PC-9 (cell line): Measurements from ENCODE around the gene ARHGAP22. TPM values are rescaled to one million over a fixed set of nuclear protein-coding genes. Genes with fewer than 3 reads are reported as not detected.

Experiments used
- BruUV-seq: library from RNA; stranded (reverse); fragments of 400-500 nt; replicated peaks from 2 replicates; lab custom pipeline; 2021; lab: Mats Ljungman, UMichigan
- CTCF ChIA-PET: fragments of 300-600 bp; sonication (Branson Sonifier 250); formaldehyde crosslinking; loops from one replicate; lab custom pipeline; 2022; ENCODE audit warnings: antibody characterized with exemption; lab: Charles Lee
- POLR2A ChIA-PET: fragments of 300-600 bp; sonication (Branson Sonifier 250); formaldehyde crosslinking; loops from one replicate; lab custom pipeline; 2022; ENCODE audit warnings: antibody characterized with exemption; ENCODE audit not compliant: unreplicated experiment; lab: Charles Lee
- DNase-seq, 2 experiments: peaks; one replicate each; pipeline versions ENCODE4 v3.0.0 to v3.0.0-alpha.2; 2015 to 2022; ENCODE audit warnings: mixed read lengths in 1 of 2
- H2AFZ ChIP-seq: fragments of 200-600 bp; sonication (generic); 2 replicates; pipeline ENCODE4 v1.8.1; 2017; ENCODE audit warnings: antibody characterized with exemption
- H3F3A ChIP-seq: fragments of 200-600 bp; sonication (generic); 2 replicates; pipeline ENCODE4 v1.8.1; 2017; ENCODE audit warnings: antibody characterized with exemption, mild to moderate bottlenecking, low read depth; ENCODE audit not compliant: insufficient read depth
- H3K27ac ChIP-seq: fragments of 200-600 bp; sonication (generic); 2 replicates; pipeline ENCODE4 v1.6.1; 2016; ENCODE audit warnings: mixed run types
- H3K27me3 ChIP-seq: fragments of 200-600 bp; sonication (generic); 2 replicates; pipeline ENCODE4 v1.6.1; 2016; ENCODE audit warnings: low read depth, mixed run types; ENCODE audit not compliant: insufficient read depth
- H3K36me3 ChIP-seq: fragments of 200-600 bp; sonication (generic); 2 replicates; pipeline ENCODE4 v1.6.1; 2016; ENCODE audit warnings: low read depth, mixed run types
- H3K4me1 ChIP-seq: fragments of 200-600 bp; sonication (generic); replicated peaks from 2 replicates; pipeline ENCODE4 v1.6.1; 2016; ENCODE audit warnings: mixed run types; ENCODE audit not compliant: insufficient read depth
- H3K4me2 ChIP-seq: fragments of 200-600 bp; sonication (generic); 2 replicates; pipeline ENCODE4 v1.6.1; 2017; ENCODE audit warnings: mixed run types
- H3K4me3 ChIP-seq: fragments of 200-600 bp; sonication (generic); 2 replicates; pipeline ENCODE4 v1.6.1; 2016; ENCODE audit warnings: mixed run types
- H3K79me2 ChIP-seq: fragments of 200-600 bp; sonication (generic); 2 replicates; pipeline ENCODE4 v1.6.1; 2017; ENCODE audit warnings: low read depth, mixed run types
- H3K9me2 ChIP-seq: fragments of 200-600 bp; sonication (generic); 2 replicates; pipeline ENCODE4 v1.8.1; 2017; ENCODE audit warnings: mild to moderate bottlenecking; ENCODE audit not compliant: insufficient read depth
- H3K9me3 ChIP-seq: fragments of 200-600 bp; sonication (generic); 2 replicates; pipeline ENCODE4 v1.8.1; 2016; ENCODE audit warnings: low read depth; ENCODE audit not compliant: insufficient read depth
- H4K20me1 ChIP-seq: fragments of 200-600 bp; sonication (generic); 2 replicates; pipeline ENCODE4 v1.8.1; 2017; ENCODE audit not compliant: insufficient read depth
- CTCF ChIP-seq: fragments of 200-600 bp; sonication (generic); conservative IDR thresholded peaks from 2 replicates; pipeline ENCODE4 v1.6.1; 2017; ENCODE audit warnings: mixed run types, antibody characterized with exemption, mild to moderate bottlenecking, moderate library complexity
- EZH2 ChIP-seq: fragments of 200-600 bp; sonication (generic); IDR thresholded peaks from 2 replicates; pipeline ENCODE4 v1.8.0; 2017; ENCODE audit warnings: antibody characterized with exemption, low read depth
- intact Hi-C: fragments of 100-400 bp; cut with micrococcal nuclease; formaldehyde crosslinking; loops from one replicate; pipeline ENCODE4 v1.10.0; 2022; ENCODE audit not compliant: unreplicated experiment
- total RNA-seq: library from RNA; stranded (reverse); gene quantifications from 2 replicates; pipeline ENCODE4 v1.2.3, GENCODE V29; 2021

Gene ARHGAP22
- total RNA-seq, 1 experiment from 2014 or later: 4.0 TPM

DNA sequence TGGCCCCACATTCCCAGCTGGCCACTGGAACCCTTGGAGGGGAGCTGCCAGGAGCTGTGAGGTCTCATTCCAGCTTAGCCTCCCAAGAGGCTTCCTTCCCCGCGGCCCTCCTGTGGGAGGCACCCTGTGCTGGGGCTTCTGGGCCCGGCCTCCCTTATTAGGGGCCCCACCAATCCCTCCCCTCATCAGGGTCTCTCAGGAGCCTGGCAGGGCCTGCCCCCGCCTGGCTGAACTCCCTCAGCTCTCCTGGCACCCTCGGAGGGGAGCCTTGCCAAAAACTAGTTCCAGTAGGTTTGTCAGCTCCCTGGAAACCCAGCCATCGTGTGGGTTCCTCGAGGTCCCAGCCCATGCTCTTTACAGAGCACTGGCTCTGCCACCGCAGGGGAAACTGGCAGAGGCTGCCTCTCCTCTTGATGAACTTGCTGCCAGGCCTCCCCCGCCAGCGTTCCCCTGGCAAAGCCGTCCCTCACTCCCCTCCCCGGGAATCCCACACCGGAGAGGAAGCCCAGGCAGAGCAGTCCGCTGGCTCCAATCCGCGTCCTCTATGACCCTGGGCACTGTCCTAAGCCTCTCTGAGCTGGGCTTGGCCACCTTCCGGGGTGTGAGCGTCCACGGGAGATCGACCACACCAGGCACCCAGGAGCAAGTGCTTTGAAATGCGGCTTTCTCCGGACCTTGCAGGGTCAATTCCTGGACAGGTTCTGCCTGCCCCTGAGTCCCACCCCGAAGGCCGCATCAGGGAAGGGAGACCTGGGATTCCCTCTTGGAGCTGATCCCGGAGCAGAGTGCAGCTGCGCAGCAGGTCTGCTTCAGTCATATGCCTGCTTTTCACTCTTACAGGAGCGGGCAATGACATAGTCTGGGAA lies 139.8 kb downstream of the ARHGAP22 start:
- no peak overlapping the region for H2AFZ ChIP-seq
- no TSS peak for BruUV-seq
- no peaks in the 10 kb centered on the region for H3K9me2 ChIP-seq
- CTCF ChIA-PET: no interaction called here
- H3K4me1 ChIP-seq: no peaks in the 10 kb centered on the region
- intact Hi-C loops: no loop called here
- no peaks in the 10 kb centered on the region for H3F3A ChIP-seq
- POLR2A ChIA-PET: no interaction called here
- no peaks in the 10 kb centered on the region for H3K36me3 ChIP-seq
- no peak overlapping the region for H3K27ac ChIP-seq
- no peak overlapping the region for H3K4me2 ChIP-seq
- no peak overlapping the region for H3K4me3 ChIP-seq
- H4K20me1 ChIP-seq: no peaks in the 10 kb centered on the region
- TF ChIP-seq CTCF: no peak
- no peak for TF ChIP-seq EZH2
- no peaks in the 10 kb centered on the region for H3K79me2 ChIP-seq
- DNase-seq: no peak
- no peaks in the 10 kb centered on the region for H3K9me3 ChIP-seq
- no peaks in the 10 kb centered on the region for H3K27me3 ChIP-seq

- ChIA-PET POLR2A (no interaction called here), CTCF (no interaction called here)
- TF ChIP-seq CTCF (no peak), EZH2 (no peak)
- Histone ChIP-seq H3K4me3 (no peak overlapping the region), H3F3A (no peaks in the 10 kb centered on the region), H3K9me2 (no peaks in the 10 kb centered on the region), H3K4me1 (no peaks in the 10 kb centered on the region), H4K20me1 (no peaks in the 10 kb centered on the region), H3K27me3 (no peaks in the 10 kb centered on the region), H3K4me2 (no peak overlapping the region), H2AFZ (no peak overlapping the region), H3K9me3 (no peaks in the 10 kb centered on the region), H3K36me3 (no peaks in the 10 kb centered on the region), H3K27ac (no peak overlapping the region), H3K79me2 (no peaks in the 10 kb centered on the region)
- intact Hi-C loops: no loop called here
- DNase-seq: no peak
- no TSS peak for BruUV-seq
Observed at GRCh38 chr10:48464121-48464870, 140.6 kb downstream of the ARHGAP22 start.

- DNase-seq: peak in 1 of 2 experiments; percentile 22
- H3F3A ChIP-seq: no peaks in the 10 kb centered on the region
- ChIA-PET CTCF (no interaction called here), POLR2A (no interaction called here)
- H3K4me1 ChIP-seq: no peaks in the 10 kb centered on the region
- H3K36me3 ChIP-seq: no peaks in the 10 kb centered on the region
- H3K27me3 ChIP-seq: no peaks in the 10 kb centered on the region
- no peaks in the 10 kb centered on the region for H3K9me3 ChIP-seq
- H2AFZ ChIP-seq: no peak overlapping the region
- intact Hi-C loops: no loop called here
- no peak for TF ChIP-seq EZH2
- TF ChIP-seq CTCF: no peak
- BruUV-seq: no TSS peak
- no peaks in the 10 kb centered on the region for H4K20me1 ChIP-seq
- no peaks in the 10 kb centered on the region for H3K9me2 ChIP-seq
- no peaks in the 10 kb centered on the region for H3K79me2 ChIP-seq
- no peak overlapping the region for H3K27ac ChIP-seq
- no peak overlapping the region for H3K4me2 ChIP-seq
- no peak overlapping the region for H3K4me3 ChIP-seq
Observed at GRCh38 chr10:48463318-48464003, 141.4 kb downstream of the ARHGAP22 start.
